Cardiac fibroblast (primary cell): ENCODE data around the gene PAK4.

Experiments used
- DNase-seq, 2 donors: peaks; one replicate each; pipeline versions ENCODE4 v3.0.0 to v3.0.0-alpha.2; 2010; ENCODE audit warnings: low read depth in 2 of 2
- H3K4me3 ChIP-seq, 2 donors: replicated peaks in 1 of 2; 1 replicate in 1 of 2; 2 replicates in 1 of 2; pipeline ENCODE4 v1.5.1; 2011; ENCODE audit warnings: low read depth in 2 of 2, low read length in 2 of 2, mild to moderate bottlenecking in 2 of 2, moderate library complexity in 1 of 2
- CTCF ChIP-seq: IDR thresholded peaks from one replicate; pipeline ENCODE4 v1.5.1; 2011; ENCODE audit warnings: low read depth, mild to moderate bottlenecking, low read length, inconsistent platforms

Gene PAK4

DNA sequence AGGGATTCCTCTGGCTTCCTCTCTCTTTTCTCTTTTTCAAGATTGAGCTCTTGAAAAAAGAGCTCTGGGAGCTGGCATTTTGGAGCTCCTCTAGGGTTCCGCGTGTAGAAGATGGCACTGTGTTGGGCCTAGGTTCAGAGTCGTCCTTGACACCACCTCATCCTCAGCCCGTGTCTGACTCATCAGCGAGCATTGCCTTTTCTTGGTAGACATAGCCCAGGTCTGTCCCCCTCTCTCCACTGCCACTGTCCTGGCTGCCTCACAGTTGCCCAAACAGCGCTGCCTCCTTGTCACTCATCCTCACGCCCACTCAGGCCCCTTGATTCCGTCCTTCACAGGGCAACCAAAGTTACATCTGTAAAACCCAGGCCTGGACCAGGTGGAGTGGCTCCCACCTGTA lies 24.6 kb downstream of the PAK4 start:
- no peak overlapping the region for H3K4me3 ChIP-seq
- TF ChIP-seq CTCF = no peak

DNA sequence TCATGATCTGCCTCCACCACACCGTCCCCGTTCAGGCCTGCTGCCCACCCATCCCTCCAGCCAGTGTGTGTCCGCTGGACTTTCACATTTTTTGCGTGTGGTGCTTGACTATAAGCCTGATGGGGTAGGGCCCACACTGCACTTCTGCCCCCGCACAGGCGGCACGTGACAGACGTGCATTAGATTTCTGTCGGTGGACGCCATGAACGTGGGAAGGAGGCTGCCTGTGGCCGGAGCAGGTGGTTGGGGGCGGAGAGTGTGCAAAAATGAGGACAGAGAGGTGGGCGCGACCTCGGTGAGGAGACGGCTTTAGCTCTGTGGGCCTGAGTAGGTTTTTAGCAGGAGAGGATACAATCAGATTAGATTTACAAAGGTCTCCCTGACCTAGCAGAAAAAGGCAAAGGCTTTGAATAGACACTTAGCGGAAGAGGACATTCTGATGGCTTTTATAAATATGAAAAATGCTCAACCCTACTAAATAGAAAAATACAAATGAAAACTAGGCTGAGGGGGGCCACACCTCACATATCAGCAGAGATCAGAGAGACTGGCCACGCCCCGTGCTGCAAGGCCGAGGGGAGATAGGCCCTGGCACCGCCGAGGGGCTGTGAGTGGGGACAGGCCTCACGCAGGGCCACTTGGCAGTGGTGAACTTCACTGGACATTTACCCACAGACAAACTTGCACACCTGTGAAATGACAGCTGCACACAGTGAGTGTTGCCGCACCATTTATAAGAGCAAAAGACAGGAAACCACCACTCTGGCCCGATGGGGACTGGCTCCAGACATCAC lies 25.4 kb downstream of the PAK4 start:
- no peak for TF ChIP-seq CTCF
- no peak for DNase-seq
- H3K4me3 ChIP-seq = no peak overlapping the region

More for the DNA sequence above, 24.6 kb downstream of the PAK4 start:
- DNase-seq = no peak

GRCh38 chr19:39152066-39152465 lies 26.5 kb downstream of the PAK4 start:
- no peak for DNase-seq
- no peak overlapping the region for H3K4me3 ChIP-seq
- no peak for TF ChIP-seq CTCF

GRCh38 chr19:39154100-39154628 lies 28.6 kb downstream of the PAK4 start:
- no peak for DNase-seq
- no peak overlapping the region for H3K4me3 ChIP-seq
- no peak for TF ChIP-seq CTCF

DNA sequence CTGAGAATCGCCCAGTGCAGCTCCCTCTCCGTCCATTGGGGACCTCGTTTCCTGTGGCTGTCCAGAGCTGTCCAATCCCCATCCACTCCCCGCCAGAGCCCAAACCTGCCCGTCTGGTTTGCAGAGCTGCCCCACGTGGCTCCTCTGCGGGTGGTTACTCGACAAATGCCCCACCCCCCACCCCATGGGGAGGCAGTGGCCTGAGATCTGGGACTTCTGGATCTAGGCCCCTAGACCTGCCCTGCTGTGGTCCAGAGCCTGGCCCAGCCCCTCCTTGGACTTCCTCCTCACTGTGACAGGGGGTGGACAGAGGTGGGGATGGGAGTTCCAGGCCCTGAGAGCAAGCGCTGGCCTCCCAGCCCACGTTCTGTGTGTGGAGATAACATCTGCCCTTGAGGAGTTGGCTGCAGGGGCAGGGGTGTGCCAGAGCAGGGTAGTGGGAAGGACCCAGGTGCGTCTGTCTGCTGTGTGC lies 29.1 kb downstream of the PAK4 start:
- no peak overlapping the region for H3K4me3 ChIP-seq
- DNase-seq = no peak
- TF ChIP-seq CTCF = no peak

DNA sequence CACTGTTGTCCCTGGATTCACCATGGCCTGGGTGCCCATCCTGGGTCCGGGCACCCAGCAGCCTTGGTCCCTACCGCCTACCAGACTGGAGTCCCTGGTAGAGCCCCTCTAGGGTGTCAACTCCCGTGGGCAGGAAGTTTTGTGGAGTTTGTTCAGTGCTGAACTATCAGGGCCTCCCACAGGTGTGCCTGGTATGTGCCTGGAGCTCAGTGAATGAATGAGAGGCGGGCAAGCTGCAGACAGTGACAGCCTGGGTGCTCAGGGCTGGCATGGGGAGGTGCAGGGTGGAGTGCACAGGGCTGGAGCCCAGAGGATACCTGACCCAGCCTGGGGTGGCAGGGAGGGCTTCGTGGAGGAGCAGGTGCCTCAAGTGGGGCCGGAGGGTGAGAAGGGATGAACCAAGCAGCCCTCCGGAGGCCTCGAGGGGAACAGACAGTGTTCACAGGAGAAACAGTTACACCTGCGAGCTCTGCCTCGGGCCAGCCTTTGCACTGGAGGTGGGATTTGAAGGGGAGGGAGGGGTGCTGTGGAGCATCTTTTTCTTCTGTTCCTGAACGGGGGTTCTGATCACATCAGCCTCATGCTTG lies 29.6 kb downstream of the PAK4 start:
- no peak for TF ChIP-seq CTCF
- DNase-seq = no peak
- H3K4me3 ChIP-seq = no peak overlapping the region
